ENCODE results near the gene SARNP. TPM values are rescaled to one million over a fixed set of nuclear protein-coding genes. Genes with fewer than 3 reads are reported as not detected.
A peak's percentile ranks its signal among the peaks of the same experiment; 100 is the strongest.

SARNP gene
- total RNA-seq, 3 donors from 2014 or later, result 38.7 to 45.9 (median 41.3) TPM

DNA sequence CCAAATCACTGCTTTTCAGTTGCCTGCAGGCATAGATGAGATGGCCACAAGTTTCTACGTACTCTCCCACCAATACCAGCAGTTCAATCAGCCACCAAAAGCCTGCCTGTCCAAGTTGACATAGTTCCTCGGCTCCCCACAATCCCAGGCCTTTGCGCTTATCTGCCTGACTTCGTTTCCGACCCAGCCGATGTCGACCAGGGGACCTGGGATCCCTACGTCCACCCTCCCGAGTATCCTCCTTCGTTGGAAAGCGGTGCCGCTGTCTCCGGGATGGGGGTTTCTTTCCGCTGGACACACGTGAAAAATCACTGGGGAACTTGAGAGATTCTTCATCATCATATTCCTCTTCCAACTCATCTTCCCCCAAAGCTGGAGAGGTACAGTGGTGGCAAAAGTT lies 10.3 kb upstream of the SARNP start:
- Histone ChIP-seq H3K9me3 (no peaks in the 10 kb centered on the region), H3K4me3 (no peak overlapping the region)
- no peak for DNase-seq

DNA sequence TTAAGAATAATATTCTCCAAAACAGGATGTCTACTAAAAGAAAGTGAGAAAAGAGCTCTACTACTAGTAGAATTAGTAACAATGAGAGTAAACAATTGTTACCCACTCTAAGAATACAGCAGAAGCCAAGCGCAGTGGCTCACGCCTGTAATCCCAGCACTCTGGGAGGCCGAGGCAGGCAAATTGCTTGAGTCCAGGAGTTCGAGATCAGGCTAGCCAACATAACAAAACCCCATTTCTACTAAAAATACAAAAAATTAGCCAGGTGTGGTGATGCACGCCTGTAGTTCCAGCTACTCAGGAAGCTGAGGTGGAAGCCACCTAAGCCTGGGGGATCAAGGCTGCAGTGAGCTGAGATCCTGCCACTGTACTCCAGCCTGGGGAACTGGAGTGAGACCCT lies 7.2 kb upstream of the SARNP start:
- H3K36me3 ChIP-seq (ENCODE audit: low read depth), result peaks cover 13% of the 10 kb centered on the region
- no peaks in the 10 kb centered on the region for H3K9me3 ChIP-seq
- intact Hi-C loops (cut with DNase I, micrococcal nuclease), result no loop called here
- H3K4me3 ChIP-seq, result no peak overlapping the region
- DNase-seq, result no peak
- ATAC-seq, result no peak
- TF ChIP-seq, protein P1, sequence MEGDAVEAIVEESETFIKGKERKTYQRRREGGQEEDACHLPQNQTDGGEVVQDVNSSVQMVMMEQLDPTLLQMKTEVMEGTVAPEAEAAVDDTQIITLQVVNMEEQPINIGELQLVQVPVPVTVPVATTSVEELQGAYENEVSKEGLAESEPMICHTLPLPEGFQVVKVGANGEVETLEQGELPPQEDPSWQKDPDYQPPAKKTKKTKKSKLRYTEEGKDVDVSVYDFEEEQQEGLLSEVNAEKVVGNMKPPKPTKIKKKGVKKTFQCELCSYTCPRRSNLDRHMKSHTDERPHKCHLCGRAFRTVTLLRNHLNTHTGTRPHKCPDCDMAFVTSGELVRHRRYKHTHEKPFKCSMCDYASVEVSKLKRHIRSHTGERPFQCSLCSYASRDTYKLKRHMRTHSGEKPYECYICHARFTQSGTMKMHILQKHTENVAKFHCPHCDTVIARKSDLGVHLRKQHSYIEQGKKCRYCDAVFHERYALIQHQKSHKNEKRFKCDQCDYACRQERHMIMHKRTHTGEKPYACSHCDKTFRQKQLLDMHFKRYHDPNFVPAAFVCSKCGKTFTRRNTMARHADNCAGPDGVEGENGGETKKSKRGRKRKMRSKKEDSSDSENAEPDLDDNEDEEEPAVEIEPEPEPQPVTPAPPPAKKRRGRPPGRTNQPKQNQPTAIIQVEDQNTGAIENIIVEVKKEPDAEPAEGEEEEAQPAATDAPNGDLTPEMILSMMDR (IDR thresholded peaks at IDR 0.05), result no peak
- peaks cover 29% of the 10 kb centered on the region for H3K4me1 ChIP-seq (ENCODE audit: low read depth)

More for the DNA sequence above, 10.3 kb upstream of the SARNP start:
- intact Hi-C loops (cut with DNase I, micrococcal nuclease), result no loop called here
- H3K4me1 ChIP-seq (ENCODE audit: low read depth), result peaks cover 29% of the 10 kb centered on the region
- ATAC-seq, result no peak
- H3K36me3 ChIP-seq (ENCODE audit: low read depth), result peaks cover 5% of the 10 kb centered on the region
- TF ChIP-seq, protein P1 (IDR thresholded peaks at IDR 0.05), result no peak

DNA sequence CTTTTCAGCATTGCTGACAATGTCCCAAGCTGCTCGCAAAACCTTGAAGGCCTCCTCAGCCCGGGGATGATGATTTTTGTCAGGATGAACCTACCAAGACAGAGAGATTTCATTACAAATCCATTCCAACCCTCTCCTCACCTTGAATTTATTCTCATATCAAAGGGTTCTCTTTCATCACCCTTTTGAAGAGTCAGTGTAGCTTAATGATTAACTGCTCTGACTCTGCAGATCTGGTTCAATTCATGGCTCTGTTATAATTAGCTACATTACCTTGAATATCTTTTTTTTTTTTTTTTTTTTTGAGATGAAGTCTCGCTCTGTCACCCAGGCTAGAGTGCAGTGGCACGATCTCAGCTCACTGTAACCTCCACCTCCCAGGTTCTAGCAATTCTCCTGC lies 5.9 kb upstream of the SARNP start:
- TF ChIP-seq, protein P1 (IDR thresholded peaks at IDR 0.05), result no peak
- H3K36me3 ChIP-seq (ENCODE audit: low read depth), result peaks cover 8% of the 10 kb centered on the region
- no peak for ATAC-seq
- no peak for DNase-seq
- no peaks in the 10 kb centered on the region for H3K9me3 ChIP-seq
- H3K4me3 ChIP-seq, result no peak overlapping the region
- H3K4me1 ChIP-seq (ENCODE audit: low read depth), result peaks cover 35% of the 10 kb centered on the region
- intact Hi-C loops (cut with DNase I, micrococcal nuclease), result no loop called here

DNA sequence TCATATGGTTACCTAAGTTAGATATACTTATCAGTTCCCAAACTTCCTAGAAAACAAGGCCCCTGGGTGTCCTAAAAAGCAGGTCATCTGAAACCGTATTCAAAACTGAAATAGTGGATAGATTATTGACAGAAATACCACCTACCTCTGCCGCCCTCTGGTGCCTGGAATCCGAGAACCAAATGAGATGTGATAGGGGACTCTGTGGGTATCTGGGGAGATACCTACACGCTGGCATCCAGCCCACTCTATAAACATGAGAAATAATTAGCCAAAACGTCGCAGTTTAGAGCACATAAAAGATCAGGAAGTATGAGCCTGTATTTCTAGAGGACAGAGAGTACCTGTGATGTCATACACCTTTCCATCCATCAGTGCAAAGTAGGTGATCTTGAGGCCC lies 4.7 kb upstream of the SARNP start:
- intact Hi-C loops (cut with DNase I, micrococcal nuclease), result no loop called here
- ATAC-seq (no peak), DNase-seq (peak in 1 of 3 donors; percentile 49)
- no peaks in the 10 kb centered on the region for H3K9me3 ChIP-seq
- no peak overlapping the region for H3K4me3 ChIP-seq
- peaks cover 34% of the 10 kb centered on the region for H3K4me1 ChIP-seq (ENCODE audit: low read depth)
- TF ChIP-seq, protein P1 (IDR thresholded peaks at IDR 0.05), result no peak
- H3K36me3 ChIP-seq (ENCODE audit: low read depth), result peaks cover 13% of the 10 kb centered on the region

DNA sequence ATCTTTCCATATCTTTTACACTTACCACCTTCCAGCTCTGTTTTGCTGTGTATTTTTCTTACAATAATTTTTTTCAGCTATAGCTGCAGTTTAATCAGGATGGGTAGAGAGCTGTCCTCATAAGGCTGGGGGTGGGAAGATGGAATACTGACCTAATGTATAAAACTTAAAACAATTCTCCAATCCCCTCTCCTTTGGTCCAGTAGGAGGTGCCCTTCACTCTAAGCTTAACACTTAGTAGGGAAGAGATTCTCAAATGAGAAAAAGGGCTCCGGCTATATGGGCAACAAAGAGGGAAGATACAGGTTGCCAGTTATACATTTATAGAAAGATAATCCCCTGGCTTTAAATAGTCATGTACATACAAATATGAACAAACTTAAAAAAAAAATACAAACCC lies 3.2 kb upstream of the SARNP start:
- peaks cover 13% of the 10 kb centered on the region for H3K36me3 ChIP-seq (ENCODE audit: low read depth)

More for the DNA sequence above, 3.2 kb upstream of the SARNP start:
- TF ChIP-seq, protein P1 (IDR thresholded peaks at IDR 0.05), result no peak
- no peak for ATAC-seq
- Histone ChIP-seq H3K4me1 (ENCODE audit: low read depth) (peaks cover 36% of the 10 kb centered on the region), H3K9me3 (no peaks in the 10 kb centered on the region), H3K4me3 (no peak overlapping the region)
- DNase-seq, result no peak
- intact Hi-C loops (cut with DNase I, micrococcal nuclease), result no loop called here

Data from mucosa of descending colon (tissue), 3 donors.